ENCODE results near the gene ALKBH6. TPM values are rescaled to one million over a fixed set of nuclear protein-coding genes. Genes with fewer than 3 reads are reported as not detected.
A peak's percentile ranks its signal among the peaks of the same experiment; 100 is the strongest.

ALKBH6 gene
- total and polyA plus RNA-seq, 2 of the 8 experiments (the other 6 are each of a cell fraction or from before 2014, with no cell fraction given): 19.2 to 33.3 TPM

DNA sequence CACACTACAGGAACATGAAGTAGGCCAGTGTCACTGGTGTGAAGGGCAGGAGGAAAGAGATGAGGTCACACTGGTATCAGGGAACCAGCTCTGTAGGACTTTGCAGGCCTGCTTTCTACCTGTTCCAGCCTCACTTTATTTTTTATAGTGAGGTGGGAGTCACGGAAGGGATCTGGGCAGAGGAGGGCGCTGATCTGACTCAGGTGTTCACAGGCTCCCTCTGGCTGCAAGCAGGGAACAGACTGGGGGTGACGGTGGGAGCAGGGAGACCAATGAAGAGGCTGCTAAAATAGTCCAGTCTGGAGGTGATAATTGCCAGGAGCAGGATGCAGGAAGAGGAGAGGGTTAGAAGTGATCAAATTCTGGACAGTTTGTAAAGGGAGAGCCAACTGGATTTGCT is 37.2 kb upstream of the ALKBH6 start:
- Histone ChIP-seq H4K5ac (ENCODE audit: insufficient read length, low read depth, low read length) (no peak overlapping the region), H3K18ac (ENCODE audit: extremely low read depth, low read length) (0 out of 2 replicates have a peak overlapping the region, but pooled peaks have one; percentile 75), H3K4ac (replicated peaks; ENCODE audit: insufficient read length, low read depth, low read length) (no peak overlapping the region), H2AK5ac (ENCODE audit: low read depth, low read length) (no peak overlapping the region), H3K27me3 (replicated peaks in 1 of 4; ENCODE audit: control insufficient read depth in 3 of 4, extremely low read depth in 1 of 4, insufficient read depth in 3 of 4, low read length in 3 of 4) (no peaks in the 10 kb centered on the region), H2BK12ac (ENCODE audit: low read depth, low read length) (peak overlapping the region; percentile 71; the same call in 1 of the 2 replicates), H2BK120ac (replicated peaks; ENCODE audit: low read depth, low read length) (no peak overlapping the region), H3K56ac (replicated peaks; ENCODE audit: insufficient read length, low read depth, low read length) (no peak overlapping the region), H4K91ac (replicated peaks; ENCODE audit: insufficient read length, low read length) (no peak overlapping the region), H4K20me1 (replicated peaks in 1 of 2; ENCODE audit: control insufficient read depth in 1 of 2, insufficient read depth in 2 of 2, low read length in 2 of 2) (peaks cover 0 to 9% of the 10 kb centered on the region in 2 experiments), H3K9ac (replicated peaks in 1 of 4; ENCODE audit: extremely low read depth in 1 of 4, low read depth in 3 of 4, low read length in 3 of 4) (no peak overlapping the region), H3K23me2 (ENCODE audit: low read depth, low read length) (peaks cover 4% of the 10 kb centered on the region), H3K4me3 (ENCODE audit: extremely low read depth in 1 of 4, insufficient read depth in 2 of 4, low read depth in 3 of 4, low read length in 4 of 4) (peak overlapping the region in 1 of 4 experiments; percentile 16; a peak in 2 of 8 replicates), H3K9me3 (ENCODE audit: insufficient read depth in 2 of 2, low read depth in 1 of 2, low read length in 1 of 2) (no peaks in the 10 kb centered on the region), H3K79me1 (ENCODE audit: low read depth, low read length) (no peaks in the 10 kb centered on the region), H3K23ac (ENCODE audit: insufficient read length) (no peak overlapping the region), H3K79me2 (ENCODE audit: control insufficient read depth in 1 of 2, insufficient read depth in 2 of 2, low read length in 2 of 2) (peaks cover 0 to 13% of the 10 kb centered on the region in 2 experiments; a peak in 3 of 4 replicates), H3K4me2 (ENCODE audit: insufficient read depth in 1 of 2, low read depth in 2 of 2, low read length in 2 of 2) (peak overlapping the region in 1 of 2 experiments; percentile 30; a peak in 2 of 4 replicates), H3K4me1 (replicated peaks in 1 of 4; ENCODE audit: control insufficient read depth in 3 of 4, insufficient read depth in 4 of 4, low read length in 3 of 4) (peaks cover 0 to 11% (median 4%) of the 10 kb centered on the region in 4 experiments; a peak in 6 of 7 replicates), H3K36me3 (ENCODE audit: control insufficient read depth in 2 of 4, insufficient read depth in 4 of 4, low read length in 3 of 4) (no peaks in the 10 kb centered on the region), H2BK5ac (ENCODE audit: low read depth, low read length) (peak overlapping the region; percentile 62; the same call in 1 of the 2 replicates), H3K27ac (ENCODE audit: low read depth, low read length) (no peak overlapping the region), H2BK15ac (ENCODE audit: low read length) (no peak overlapping the region), H2AFZ (ENCODE audit: low read length) (no peak overlapping the region), H3K14ac (ENCODE audit: insufficient read length) (no peak overlapping the region), H4K8ac (ENCODE audit: extremely low read depth, insufficient read depth, low read length) (no peak overlapping the region), H2BK20ac (ENCODE audit: low read length) (no peak overlapping the region)
- ChIA-PET CTCF (ENCODE audit: partially characterized antibody) (interaction anchor here (0.6 to 4.6 kb wide), 10 partner anchors 9 to 93 kb away, joined by 3 to 14 read pairs (median 5); partner anchors contain the start of genes ALKBH6 and SDHAF1), POLR2A (ENCODE audit: partially characterized antibody) (interaction anchor here (0.8 to 1.2 kb wide), 3 partner anchors 11 to 64 kb away, joined by 3 to 4 read pairs (median 3); partner anchors contain the start of genes POLR2I and TBCB)
- FAIRE-seq: no peak
- 14% methylated on average over 3 of the region's 3 CpGs; no CpG with 5 or more reads in 1 of the 2 experiments for WGBS, 2 experiments (ENCODE audit: extremely low coverage in 1 of 2, insufficient coverage in 1 of 2, insufficient read length in 1 of 2, insufficient replicate concordance in 2 of 2, low coverage in 1 of 2, low lambda C conversion rate in 2 of 2, missing lambda C conversion rate in 1 of 2)
- DNase-seq (ENCODE audit: low read depth in 1 of 2, low spot score in 2 of 2): peak in 1 of 2 experiments; percentile 66
- TF ChIP-seq ASH2L (IDR thresholded peaks at IDR 0.05; ENCODE audit: low read length) (no peak), CTCF (IDR thresholded peaks at IDR 0.05; ENCODE audit: control extremely low read depth in 1 of 3, insufficient read depth in 1 of 3, low read depth in 1 of 3, low read length in 3 of 3) (peak; percentile 90 to 99 (median 91)), POLR2A (IDR thresholded peaks at IDR 0.05; ENCODE audit: control extremely low read depth in 1 of 2, low read depth in 2 of 2, low read length in 2 of 2) (no peak), ATF3 (IDR thresholded peaks at IDR 0.05; ENCODE audit: insufficient read depth, low read depth, low read length) (0 out of 2 replicates have a peak, but pooled peaks have one; percentile 24), RBBP5 (IDR thresholded peaks at IDR 0.05; ENCODE audit: borderline replicate concordance, low read depth, low read length) (no peak), RAD21 (IDR thresholded peaks at IDR 0.05 in 1 of 2, conservative IDR thresholded peaks at IDR 0.05 in 1 of 2; ENCODE audit: low read depth in 2 of 2, low read length in 2 of 2) (peak; percentile 58 to 69), POU5F1 (IDR thresholded peaks at IDR 0.05; ENCODE audit: low read depth, low read length) (no peak), PHF8 (conservative IDR thresholded peaks at IDR 0.05; ENCODE audit: low read depth, low read length) (no peak), BACH1 (IDR thresholded peaks at IDR 0.05; ENCODE audit: low read length) (peak; percentile 65), CREB1 (IDR thresholded peaks at IDR 0.05) (0 out of 2 replicates have a peak, but pooled peaks have one; percentile 32)
